Endothelial cell of umbilical vein (primary cell): Measurements from ENCODE around the gene PGAM1.

ENCODE experiments used
- EZH2 ChIP-seq: IDR thresholded peaks from 2 replicates; pipeline ENCODE4 v1.6.1; 2012; ENCODE audit warnings: borderline replicate concordance, low read depth, mild to moderate bottlenecking, moderate library complexity, low read length, inconsistent platforms; ENCODE audit not compliant: severe bottlenecking
- FOS ChIP-seq: IDR thresholded peaks from 2 replicates; pipeline ENCODE4 v1.6.1; 2011; ENCODE audit warnings: mild to moderate bottlenecking, low read length, moderate library complexity, borderline replicate concordance; ENCODE audit not compliant: insufficient read depth
- JUN ChIP-seq: IDR thresholded peaks from 2 replicates; pipeline ENCODE4 v1.6.1; 2011; ENCODE audit warnings: borderline replicate concordance, low read depth; ENCODE audit not compliant: insufficient read length, insufficient read depth
- POLR2A ChIP-seq: IDR thresholded peaks from 2 replicates; pipeline ENCODE4 v1.6.1; 2012; ENCODE audit warnings: low read depth, mild to moderate bottlenecking, control low read depth, low read length
- POLR2AphosphoS5 ChIP-seq: IDR thresholded peaks from 2 replicates; pipeline ENCODE4 v1.6.1; 2012; ENCODE audit warnings: low read depth, mild to moderate bottlenecking, control low read depth, low read length, moderate library complexity; ENCODE audit not compliant: insufficient read depth
- TF ChIP-seq, protein P1 (sequence below), 2 donors: IDR thresholded peaks; 1 replicate in 1 of 2; 2 replicates in 1 of 2; pipeline ENCODE4 v1.5.1; 2011; ENCODE audit warnings: low read length in 2 of 2, mild to moderate bottlenecking in 2 of 2, moderate library complexity in 2 of 2, control low read depth in 1 of 2, inconsistent platforms in 1 of 2, low read depth in 1 of 2; ENCODE audit not compliant: insufficient read depth in 1 of 2; ENCODE audit errors: extremely low read depth in 1 of 2
- TF ChIP-seq, protein P2 (sequence below): IDR thresholded peaks from 2 replicates; pipeline ENCODE4 v1.6.1; 2011; ENCODE audit not compliant: insufficient read depth, insufficient read length

DNA sequence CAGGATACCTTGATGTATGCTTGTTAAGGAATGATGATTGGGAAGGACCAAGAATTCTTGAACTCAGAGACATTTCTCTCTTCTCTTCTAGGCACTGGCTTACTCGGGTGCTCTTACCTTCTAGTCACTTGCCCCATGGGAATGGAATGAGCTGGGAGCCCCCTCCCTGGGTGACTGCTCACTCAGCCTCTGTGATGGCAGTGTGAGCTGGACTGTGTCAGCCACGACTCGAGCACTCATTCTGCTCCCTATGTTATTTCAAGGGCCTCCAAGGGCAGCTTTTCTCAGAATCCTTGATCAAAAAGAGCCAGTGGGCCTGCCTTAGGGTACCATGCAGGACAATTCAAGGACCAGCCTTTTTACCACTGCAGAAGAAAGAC, 30.7 kb downstream of the PGAM1 start:
- TF ChIP-seq, protein P1, sequence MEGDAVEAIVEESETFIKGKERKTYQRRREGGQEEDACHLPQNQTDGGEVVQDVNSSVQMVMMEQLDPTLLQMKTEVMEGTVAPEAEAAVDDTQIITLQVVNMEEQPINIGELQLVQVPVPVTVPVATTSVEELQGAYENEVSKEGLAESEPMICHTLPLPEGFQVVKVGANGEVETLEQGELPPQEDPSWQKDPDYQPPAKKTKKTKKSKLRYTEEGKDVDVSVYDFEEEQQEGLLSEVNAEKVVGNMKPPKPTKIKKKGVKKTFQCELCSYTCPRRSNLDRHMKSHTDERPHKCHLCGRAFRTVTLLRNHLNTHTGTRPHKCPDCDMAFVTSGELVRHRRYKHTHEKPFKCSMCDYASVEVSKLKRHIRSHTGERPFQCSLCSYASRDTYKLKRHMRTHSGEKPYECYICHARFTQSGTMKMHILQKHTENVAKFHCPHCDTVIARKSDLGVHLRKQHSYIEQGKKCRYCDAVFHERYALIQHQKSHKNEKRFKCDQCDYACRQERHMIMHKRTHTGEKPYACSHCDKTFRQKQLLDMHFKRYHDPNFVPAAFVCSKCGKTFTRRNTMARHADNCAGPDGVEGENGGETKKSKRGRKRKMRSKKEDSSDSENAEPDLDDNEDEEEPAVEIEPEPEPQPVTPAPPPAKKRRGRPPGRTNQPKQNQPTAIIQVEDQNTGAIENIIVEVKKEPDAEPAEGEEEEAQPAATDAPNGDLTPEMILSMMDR (IDR thresholded peaks at IDR 0.05; ENCODE audit: extremely low read depth in 1 of 2, insufficient read depth in 1 of 2, low read depth in 1 of 2, low read length in 2 of 2), result no peak
- TF ChIP-seq POLR2A (no peak), POLR2AphosphoS5 (no peak), EZH2 (no peak), FOS (no peak), JUN (no peak)
- TF ChIP-seq, protein P2, sequence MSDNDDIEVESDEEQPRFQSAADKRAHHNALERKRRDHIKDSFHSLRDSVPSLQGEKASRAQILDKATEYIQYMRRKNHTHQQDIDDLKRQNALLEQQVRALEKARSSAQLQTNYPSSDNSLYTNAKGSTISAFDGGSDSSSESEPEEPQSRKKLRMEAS, result no peak
